ENCODE results near the gene KLHL28. TPM values are rescaled to one million over a fixed set of nuclear protein-coding genes. Genes with fewer than 3 reads are reported as not detected.

The KLHL28 gene
- total RNA-seq, 1 donor: 14.2 TPM

DNA sequence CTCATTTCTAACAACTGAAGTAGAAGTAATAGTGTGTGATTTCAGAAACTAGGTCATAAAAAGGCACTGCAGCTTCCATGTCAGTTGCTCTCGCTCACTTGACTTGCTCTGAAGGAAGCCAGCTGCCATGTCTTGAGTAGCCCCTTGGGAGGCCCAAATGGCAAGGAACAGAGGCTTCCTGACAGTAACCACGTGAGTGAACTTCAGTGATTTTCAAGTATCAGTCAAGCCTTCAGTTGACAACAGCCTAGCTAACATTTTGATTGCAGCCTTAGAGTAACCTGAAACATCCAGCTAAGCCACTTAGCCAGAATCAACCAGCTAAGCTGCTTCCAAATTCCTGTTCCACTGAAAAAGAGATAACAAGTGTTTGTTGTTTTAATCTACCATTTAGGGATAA lies 26.9 kb upstream of the KLHL28 start:
- no peak for DNase-seq (ENCODE audit: low read depth)
- TF ChIP-seq, protein P1, sequence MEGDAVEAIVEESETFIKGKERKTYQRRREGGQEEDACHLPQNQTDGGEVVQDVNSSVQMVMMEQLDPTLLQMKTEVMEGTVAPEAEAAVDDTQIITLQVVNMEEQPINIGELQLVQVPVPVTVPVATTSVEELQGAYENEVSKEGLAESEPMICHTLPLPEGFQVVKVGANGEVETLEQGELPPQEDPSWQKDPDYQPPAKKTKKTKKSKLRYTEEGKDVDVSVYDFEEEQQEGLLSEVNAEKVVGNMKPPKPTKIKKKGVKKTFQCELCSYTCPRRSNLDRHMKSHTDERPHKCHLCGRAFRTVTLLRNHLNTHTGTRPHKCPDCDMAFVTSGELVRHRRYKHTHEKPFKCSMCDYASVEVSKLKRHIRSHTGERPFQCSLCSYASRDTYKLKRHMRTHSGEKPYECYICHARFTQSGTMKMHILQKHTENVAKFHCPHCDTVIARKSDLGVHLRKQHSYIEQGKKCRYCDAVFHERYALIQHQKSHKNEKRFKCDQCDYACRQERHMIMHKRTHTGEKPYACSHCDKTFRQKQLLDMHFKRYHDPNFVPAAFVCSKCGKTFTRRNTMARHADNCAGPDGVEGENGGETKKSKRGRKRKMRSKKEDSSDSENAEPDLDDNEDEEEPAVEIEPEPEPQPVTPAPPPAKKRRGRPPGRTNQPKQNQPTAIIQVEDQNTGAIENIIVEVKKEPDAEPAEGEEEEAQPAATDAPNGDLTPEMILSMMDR (IDR thresholded peaks at IDR 0.05; ENCODE audit: insufficient read depth, low read length): no peak
- no peak overlapping the region for H3K4me3 ChIP-seq (ENCODE audit: low read depth, low read length)

DNA sequence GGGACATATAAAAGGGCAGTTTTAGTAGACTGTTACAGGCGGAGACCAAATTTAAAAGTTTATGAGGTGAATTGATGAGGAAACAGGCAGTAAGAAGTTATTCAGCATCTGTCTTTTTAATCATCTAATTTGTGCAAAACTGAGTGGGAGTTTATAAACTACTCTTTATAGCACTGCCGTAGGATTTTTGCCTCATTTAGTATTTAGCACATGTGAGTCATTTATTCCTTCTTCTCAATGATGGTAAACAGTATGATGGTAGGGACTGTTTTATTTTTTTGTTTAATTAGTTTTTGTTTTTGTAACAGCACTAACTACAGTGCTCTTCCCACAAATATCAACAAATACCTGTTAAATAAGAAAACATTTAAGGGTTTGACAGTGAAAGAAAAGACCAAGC lies 20.8 kb upstream of the KLHL28 start:
- H3K4me3 ChIP-seq (ENCODE audit: low read depth, low read length): no peak overlapping the region
- DNase-seq (ENCODE audit: low read depth): no peak
- TF ChIP-seq, protein P1 (IDR thresholded peaks at IDR 0.05; ENCODE audit: insufficient read depth, low read length): no peak

DNA sequence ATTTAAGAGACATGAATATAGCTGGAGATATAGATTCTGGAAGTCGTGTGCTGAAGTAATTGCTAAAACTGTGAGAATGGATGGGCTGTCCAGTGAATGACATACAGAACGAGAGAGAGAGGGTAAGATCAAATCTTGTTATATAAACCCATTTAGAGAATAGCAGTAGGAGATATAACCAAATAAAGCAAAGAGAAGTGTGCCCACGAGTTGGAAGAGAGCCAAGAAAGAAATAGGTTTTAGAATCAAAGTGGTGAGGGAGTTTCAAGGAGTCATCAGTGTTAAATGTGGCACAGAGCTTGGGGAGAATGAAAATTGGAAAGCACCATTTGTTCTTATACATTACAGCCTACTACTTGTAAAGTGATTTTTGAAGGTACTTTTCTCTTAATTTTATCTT lies 19.5 kb upstream of the KLHL28 start:
- no peak overlapping the region for H3K4me3 ChIP-seq (ENCODE audit: low read depth, low read length)
- no peak for DNase-seq (ENCODE audit: low read depth)
- TF ChIP-seq, protein P1 (IDR thresholded peaks at IDR 0.05; ENCODE audit: insufficient read depth, low read length): no peak

DNA sequence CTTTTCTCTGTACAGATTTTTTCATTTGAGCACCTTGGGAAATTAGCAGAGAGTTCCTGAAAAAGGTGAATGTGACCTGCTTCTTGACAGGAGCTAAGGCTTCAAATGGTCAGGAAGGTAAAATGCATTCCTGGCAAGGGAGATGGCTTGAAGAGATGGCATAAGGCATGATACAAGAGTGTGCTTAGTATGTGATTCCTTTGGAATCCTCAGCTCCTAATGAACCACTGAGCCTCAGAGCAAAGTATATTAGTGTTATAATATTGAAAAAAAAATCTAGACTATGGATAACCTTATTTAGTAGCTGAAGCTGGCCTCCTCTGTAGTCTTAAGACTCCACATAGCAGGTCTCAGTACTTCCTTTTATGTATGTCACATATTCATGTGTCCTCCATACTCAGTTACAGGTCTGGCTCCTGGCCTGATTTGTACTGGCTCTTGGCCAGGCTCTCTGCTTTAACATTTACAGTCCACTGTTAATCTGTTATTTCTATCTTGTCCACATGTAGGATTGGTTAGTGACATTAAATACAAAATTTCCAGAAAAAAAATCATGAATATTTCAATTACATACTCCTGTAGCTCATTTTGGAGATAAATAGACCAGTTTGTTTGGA lies 18.1 kb upstream of the KLHL28 start:
- no peak overlapping the region for H3K4me3 ChIP-seq (ENCODE audit: low read depth, low read length)
- TF ChIP-seq, protein P1 (IDR thresholded peaks at IDR 0.05; ENCODE audit: insufficient read depth, low read length): no peak
- DNase-seq (ENCODE audit: low read depth): no peak

DNA sequence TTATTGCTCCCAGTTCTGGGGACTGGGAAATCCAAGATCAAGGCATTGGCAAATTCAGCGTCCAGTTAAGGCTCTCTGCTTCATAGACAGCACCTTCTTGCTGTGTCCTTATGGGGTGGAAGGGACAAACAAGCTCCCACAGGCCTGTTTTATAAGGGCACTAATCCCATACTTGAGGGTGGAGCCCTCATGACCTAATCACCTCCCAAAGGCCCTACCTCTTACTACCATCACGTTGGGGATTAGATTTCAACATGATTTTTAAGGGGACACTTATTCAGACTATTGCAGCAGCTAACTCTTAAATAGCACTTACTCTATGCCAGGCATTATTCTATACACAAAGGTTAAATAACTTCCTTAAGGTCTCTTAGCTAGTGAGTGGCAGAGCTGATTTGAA lies 17.5 kb upstream of the KLHL28 start:
- no peak for DNase-seq (ENCODE audit: low read depth)
- TF ChIP-seq, protein P1 (IDR thresholded peaks at IDR 0.05; ENCODE audit: insufficient read depth, low read length): no peak
- H3K4me3 ChIP-seq (ENCODE audit: low read depth, low read length): no peak overlapping the region

DNA sequence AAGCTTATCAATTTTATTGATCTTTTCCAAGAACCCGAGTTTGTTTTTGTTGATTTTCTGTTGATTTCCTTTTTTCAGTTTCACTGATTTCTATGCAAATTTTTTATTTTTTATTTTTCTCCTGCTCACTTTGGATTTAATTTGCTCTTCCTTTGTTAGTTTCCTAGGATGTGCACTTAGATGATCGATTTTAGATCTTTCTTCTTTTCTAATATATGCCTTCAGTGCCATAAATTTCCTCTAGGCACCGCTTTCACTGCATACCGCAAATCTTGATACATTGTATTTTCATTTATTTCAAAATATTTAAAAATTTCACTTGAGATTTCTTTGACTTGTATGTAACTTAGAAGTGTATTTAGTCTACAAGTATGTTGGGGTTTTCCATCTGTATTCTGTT lies 9.7 kb upstream of the KLHL28 start:
- DNase-seq (ENCODE audit: low read depth): no peak
- H3K4me3 ChIP-seq (ENCODE audit: low read depth, low read length): no peak overlapping the region
- TF ChIP-seq, protein P1 (IDR thresholded peaks at IDR 0.05; ENCODE audit: insufficient read depth, low read length): no peak

DNA sequence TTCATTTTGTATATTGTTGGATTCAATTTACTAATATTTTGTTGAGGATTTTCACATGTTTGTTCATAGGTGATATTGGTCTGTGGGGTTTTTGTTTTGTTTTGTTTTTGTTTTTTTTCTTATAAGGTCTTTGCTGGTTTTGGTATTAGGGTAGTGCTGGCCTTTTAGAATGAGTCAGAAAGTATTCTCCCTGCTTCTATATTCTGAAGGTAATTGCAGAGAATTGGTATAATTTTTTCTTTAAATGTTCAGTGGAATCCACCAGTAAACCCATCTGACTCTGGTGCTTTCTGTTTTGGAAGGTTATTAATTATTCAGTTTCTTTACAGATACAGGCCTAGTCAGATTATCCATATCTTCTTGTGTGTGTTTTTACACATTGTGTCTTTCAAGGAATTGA lies 9.2 kb upstream of the KLHL28 start:
- DNase-seq (ENCODE audit: low read depth): no peak
- no peak overlapping the region for H3K4me3 ChIP-seq (ENCODE audit: low read depth, low read length)
- TF ChIP-seq, protein P1 (IDR thresholded peaks at IDR 0.05; ENCODE audit: insufficient read depth, low read length): no peak
